IMR-90 (cell line): ENCODE data around the gene LYZ. TPM values are rescaled to one million over a fixed set of nuclear protein-coding genes. Genes with fewer than 3 reads are reported as not detected.

Experiments used
- ATAC-seq: fragments of 200-7000 bp; cut with Tn5 transposase; 2 replicates; pipeline ENCODE4 v1.9.1; 2020; ENCODE audit warnings: low read depth, mild to moderate bottlenecking, moderate library complexity
- BruUV-seq: library from RNA; stranded (reverse); fragments of 400-500 nt; replicated peaks from 2 replicates; lab custom pipeline; 2021; lab: Mats Ljungman, UMichigan
- CTCF ChIA-PET: fragments of 300-600 bp; formaldehyde crosslinking; extraction: SDS; loops from one replicate; lab custom pipeline; 2021; ENCODE audit warnings: antibody characterized with exemption; lab: Yijun Ruan, JAX
- POLR2A ChIA-PET: fragments of 300-600 bp; sonication (Branson Sonifier 250); formaldehyde crosslinking; loops from one replicate; lab custom pipeline; 2022; ENCODE audit warnings: antibody characterized with exemption; ENCODE audit not compliant: unreplicated experiment; lab: Charles Lee
- DNase-seq: peaks from one replicate; pipeline ENCODE4 v3.0.0; 2013
- H2AFZ ChIP-seq: replicated peaks from 2 replicates; pipeline ENCODE3; 2013; ENCODE audit warnings: low read length, mild to moderate bottlenecking; ENCODE audit not compliant: poor library complexity
- H2AK5ac ChIP-seq: 2 replicates; pipeline ENCODE4 v1.6.1; 2013; ENCODE audit warnings: low read depth, low read length, inconsistent platforms
- H2AK9ac ChIP-seq: replicated peaks from 2 replicates; pipeline ENCODE3; 2013; ENCODE audit warnings: mild to moderate bottlenecking, low read depth, low read length, moderate library complexity; ENCODE audit not compliant: poor library complexity
- H2BK120ac ChIP-seq: 2 replicates; pipeline ENCODE4 v1.6.1; 2013; ENCODE audit warnings: low read depth, low read length, inconsistent platforms
- H2BK15ac ChIP-seq: 3 replicates; pipeline ENCODE4 v1.6.1; 2013; ENCODE audit warnings: low read depth, low read length, inconsistent platforms
- H2BK20ac ChIP-seq: 2 replicates; pipeline ENCODE4 v1.6.1; 2013; ENCODE audit warnings: low read depth, mild to moderate bottlenecking, inconsistent platforms, low read length, moderate library complexity
- H2BK5ac ChIP-seq: 2 replicates; pipeline ENCODE4 v1.6.1; 2013; ENCODE audit warnings: mild to moderate bottlenecking, low read depth, low read length, inconsistent platforms; ENCODE audit not compliant: poor library complexity, severe bottlenecking
- H3K14ac ChIP-seq: replicated peaks from 2 replicates; pipeline ENCODE4 v1.6.1; 2013; ENCODE audit warnings: low read depth, low read length, inconsistent platforms
- H3K18ac ChIP-seq: 2 replicates; pipeline ENCODE4 v1.6.1; 2013; ENCODE audit warnings: low read depth, low read length, control low read depth
- H3K23ac ChIP-seq: 2 replicates; pipeline ENCODE4 v1.6.1; 2013; ENCODE audit warnings: low read depth, low read length, inconsistent platforms
- H3K27ac ChIP-seq: 2 replicates; pipeline ENCODE4 v1.5.1; 2013; ENCODE audit warnings: mild to moderate bottlenecking, control low read depth, low read length; ENCODE audit not compliant: insufficient read depth
- H3K27me3 ChIP-seq: 2 replicates; pipeline ENCODE4 v1.6.1; 2013; ENCODE audit warnings: low read length; ENCODE audit not compliant: control insufficient read depth, insufficient read depth
- H3K36me3 ChIP-seq: 2 replicates; pipeline ENCODE4 v1.6.1; 2013; ENCODE audit warnings: low read length, mixed read lengths; ENCODE audit not compliant: control insufficient read depth, insufficient read depth
- H3K4ac ChIP-seq: 2 replicates; pipeline ENCODE4 v1.6.1; 2013; ENCODE audit warnings: low read depth, low read length, inconsistent platforms
- H3K4me1 ChIP-seq: 2 replicates; pipeline ENCODE4 v1.6.1; 2013; ENCODE audit warnings: low read length, mixed read lengths; ENCODE audit not compliant: control insufficient read depth, insufficient read depth
- H3K4me2 ChIP-seq: 2 replicates; pipeline ENCODE4 v1.6.1; 2013; ENCODE audit warnings: low read depth, mild to moderate bottlenecking, control low read depth, low read length, moderate library complexity
- H3K4me3 ChIP-seq: 2 replicates; pipeline ENCODE4 v1.5.1; 2013; ENCODE audit warnings: low read depth, mild to moderate bottlenecking, control low read depth, low read length, moderate library complexity; ENCODE audit not compliant: insufficient read depth
- H3K56ac ChIP-seq: 2 replicates; pipeline ENCODE4 v1.6.1; 2013; ENCODE audit warnings: low read length, inconsistent platforms; ENCODE audit not compliant: insufficient read depth; ENCODE audit errors: extremely low read depth
- H3K79me1 ChIP-seq, 2 experiments: 2 replicates each; pipeline ENCODE4 v1.6.1; 2013; ENCODE audit warnings: low read length in 2 of 2, inconsistent platforms in 1 of 2, low read depth in 1 of 2
- H3K9ac ChIP-seq: 2 replicates; pipeline ENCODE4 v1.6.1; 2013; ENCODE audit warnings: low read depth, low read length, control low read depth
- H3K9me1 ChIP-seq: 2 replicates; pipeline ENCODE4 v1.6.1; 2013; ENCODE audit warnings: low read length, inconsistent platforms; ENCODE audit not compliant: insufficient read depth
- H3K9me3 ChIP-seq: 2 replicates; pipeline ENCODE4 v1.6.1; 2013; ENCODE audit warnings: low read length; ENCODE audit not compliant: control insufficient read depth, insufficient read depth
- H4K20me1 ChIP-seq: 2 replicates; pipeline ENCODE4 v1.6.1; 2013; ENCODE audit warnings: low read length, inconsistent platforms; ENCODE audit not compliant: insufficient read depth
- H4K5ac ChIP-seq: 2 replicates; pipeline ENCODE4 v1.6.1; 2013; ENCODE audit warnings: mild to moderate bottlenecking, low read depth, low read length, control low read depth
- H4K8ac ChIP-seq, 2 experiments: 2 replicates each; pipeline ENCODE4 v1.6.1; 2013; ENCODE audit warnings: low read depth in 2 of 2, low read length in 2 of 2, control low read depth in 1 of 2, inconsistent platforms in 1 of 2
- H4K91ac ChIP-seq: 2 replicates; pipeline ENCODE4 v1.6.1; 2013; ENCODE audit warnings: low read depth, low read length, inconsistent platforms; ENCODE audit not compliant: insufficient read depth
- BHLHE40 ChIP-seq: fragments of 150-350 bp; IDR thresholded peaks from 2 replicates; pipeline ENCODE4 v1.6.1; 2016; ENCODE audit warnings: mild to moderate bottlenecking, low read depth, low read length
- CEBPB ChIP-seq: IDR thresholded peaks from 2 replicates; pipeline ENCODE4 v1.6.1; 2012; ENCODE audit warnings: low read depth, low read length, improper control_type of control experiment
- CHD1 ChIP-seq: IDR thresholded peaks from 2 replicates; pipeline ENCODE4 v1.6.1; 2012; ENCODE audit warnings: low read depth, low read length, improper control_type of control experiment
- CTCF ChIP-seq: conservative IDR thresholded peaks from 2 replicates; pipeline ENCODE4 v1.5.1; 2012; ENCODE audit warnings: mild to moderate bottlenecking, low read depth, low read length, improper control_type of control experiment
- FOS ChIP-seq: fragments of 150-350 bp; IDR thresholded peaks from 2 replicates; pipeline ENCODE4 v1.6.1; 2016; ENCODE audit warnings: low read depth, low read length
- MAFK ChIP-seq: IDR thresholded peaks from 2 replicates; pipeline ENCODE4 v1.6.1; 2012; ENCODE audit warnings: low read depth, low read length, improper control_type of control experiment
- MAZ ChIP-seq: IDR thresholded peaks from 2 replicates; pipeline ENCODE4 v1.6.1; 2012; ENCODE audit warnings: low read depth, mild to moderate bottlenecking, low read length, improper control_type of control experiment, moderate library complexity, borderline replicate concordance
- MXI1 ChIP-seq: IDR thresholded peaks from 2 replicates; pipeline ENCODE4 v1.6.1; 2012; ENCODE audit warnings: low read depth, mild to moderate bottlenecking, low read length, moderate library complexity, borderline replicate concordance
- NFE2L2 ChIP-seq: fragments of 150-350 bp; IDR thresholded peaks from 2 replicates; pipeline ENCODE4 v1.6.1; 2016; ENCODE audit warnings: low read depth, mild to moderate bottlenecking, low read length
- POLR2A ChIP-seq: IDR thresholded peaks from 2 replicates; pipeline ENCODE4 v1.6.1; 2012; ENCODE audit warnings: mild to moderate bottlenecking, low read depth, low read length
- RAD21 ChIP-seq: IDR thresholded peaks from 2 replicates; pipeline ENCODE4 v1.6.1; 2012; ENCODE audit warnings: low read length, improper control_type of control experiment
- RCOR1 ChIP-seq: IDR thresholded peaks from 2 replicates; pipeline ENCODE4 v1.6.1; 2012; ENCODE audit warnings: mild to moderate bottlenecking, low read length, improper control_type of control experiment; ENCODE audit not compliant: insufficient replicate concordance
- RFX5 ChIP-seq: IDR thresholded peaks from 2 replicates; pipeline ENCODE4 v1.8.0; 2012; ENCODE audit warnings: low read depth, mild to moderate bottlenecking, low read length, moderate library complexity
- SMC3 ChIP-seq: fragments of 150-350 bp; IDR thresholded peaks from 2 replicates; pipeline ENCODE4 v1.6.1; 2016; ENCODE audit warnings: low read depth, mild to moderate bottlenecking, antibody characterized with exemption, low read length, moderate library complexity
- USF2 ChIP-seq: fragments of 150-350 bp; IDR thresholded peaks from 2 replicates; pipeline ENCODE4 v1.6.1; 2017; ENCODE audit warnings: mild to moderate bottlenecking, antibody characterized with exemption, low read length, low read depth
- WGBS, 2 experiments: methylation state at CpG; one replicate each; pipeline versions ENCODE4 v1.1.5 to v1.1.7; 2013; ENCODE audit warnings: missing lambda C conversion rate in 2 of 2; ENCODE audit not compliant: insufficient read length in 1 of 2; ENCODE audit errors: extremely low coverage in 2 of 2; 5-methylcytosine and 5-hydroxymethylcytosine counted together
- dilution Hi-C: fragments of 300-500 bp; cut with HindIII; formaldehyde crosslinking; loops from one replicate; pipeline ENCODE4 v1.14.3; 2018; ENCODE audit warnings: low sequenced_read_pairs; ENCODE audit not compliant: unreplicated experiment
- in situ Hi-C: fragments of 300-500 bp; cut with MboI; formaldehyde crosslinking; loops from 3 replicates; pipeline ENCODE4 v1.14.3; 2019; ENCODE audit warnings: low sequenced_read_pairs, inconsistent platforms, mixed read lengths
- intact Hi-C: fragments of 100-400 bp; cut with micrococcal nuclease; formaldehyde crosslinking; loops from 2 replicates; pipeline ENCODE4 v1.10.0; 2022
- polyA plus RNA-seq, 3 experiments: library from polyadenylated mRNA; depleted of rRNA; stranded (reverse); fragments of >200 nt; gene quantifications; 2 replicates each; pipeline ENCODE4 v1.2.3, GENCODE V29; 2012; ENCODE audit warnings: low replicate concordance in 1 of 3
- total RNA-seq: library from RNA; depleted of rRNA; stranded (reverse); fragments of >200 nt; gene quantifications from 2 replicates; pipeline ENCODE4 v1.2.3, GENCODE V29; 2012

LYZ gene
- total and polyA plus RNA-seq, 2 of the 4 experiments (the other 2 are of a cell fraction): not detected

GRCh38 chr12:69330475-69331473 is 17.4 kb upstream of the LYZ start:
- DNase-seq: peak; percentile 1
- Histone ChIP-seq H3K79me1 (no peaks in the 10 kb centered on the region), H3K4me3 (peak overlapping the region; percentile 4), H4K91ac (no peak overlapping the region), H3K18ac (no peak overlapping the region), H3K4me2 (peak overlapping the region; percentile 89), H2AFZ (no peak overlapping the region), H3K36me3 (no peaks in the 10 kb centered on the region), H3K27me3 (peaks cover 32% of the 10 kb centered on the region), H2AK9ac (no peak overlapping the region), H2AK5ac (no peak overlapping the region), H4K5ac (no peak overlapping the region), H3K27ac (no peak overlapping the region), H3K9me3 (no peaks in the 10 kb centered on the region), H2BK15ac (no peak overlapping the region), H4K8ac (no peak overlapping the region), H3K4ac (no peak overlapping the region), H3K23ac (no peak overlapping the region), H2BK120ac (no peak overlapping the region), H3K56ac (no peak overlapping the region), H3K9ac (no peak overlapping the region), H2BK20ac (no peak overlapping the region), H4K20me1 (no peaks in the 10 kb centered on the region), H3K14ac (no peak overlapping the region), H3K4me1 (0 out of 2 replicates have a peak, but pooled peaks cover 2% of the 10 kb centered on the region), H3K9me1 (no peaks in the 10 kb centered on the region), H2BK5ac (no peak overlapping the region)
- in situ Hi-C loops: loop anchor here (25.0 kb wide), 1 partner anchor 407 kb away; the partner anchor contains the start of gene RAB3IP
- BruUV-seq: no TSS peak
- dilution Hi-C loops: no loop called here
- ATAC-seq: peak; percentile 67
- intact Hi-C loops: no loop called here
- CTCF ChIA-PET: interaction anchor here (0.6 kb wide), 1 partner anchor 249 kb away, joined by 3 read pairs; no protein-coding TSS in a partner anchor
- POLR2A ChIA-PET: no interaction called here
- 7% methylated on average over 5 of the region's 18 CpGs; no CpG with 5 or more reads in 1 of the 2 experiments for WGBS, 2 experiments
- TF ChIP-seq NFE2L2 (no peak), MXI1 (no peak), RCOR1 (no peak), CHD1 (no peak), CEBPB (no peak), MAFK (no peak), POLR2A (no peak), BHLHE40 (no peak), CTCF (no peak), FOS (no peak), RAD21 (no peak), MAZ (no peak), SMC3 (no peak), RFX5 (no peak), USF2 (no peak)
